ENCODE measurements around the gene ANKFY1.

The ANKFY1 gene

GRCh38 chr17:4185656-4186055 lies 78.1 kb downstream of the ANKFY1 start (continued):
- TF ChIP-seq, protein P1, sequence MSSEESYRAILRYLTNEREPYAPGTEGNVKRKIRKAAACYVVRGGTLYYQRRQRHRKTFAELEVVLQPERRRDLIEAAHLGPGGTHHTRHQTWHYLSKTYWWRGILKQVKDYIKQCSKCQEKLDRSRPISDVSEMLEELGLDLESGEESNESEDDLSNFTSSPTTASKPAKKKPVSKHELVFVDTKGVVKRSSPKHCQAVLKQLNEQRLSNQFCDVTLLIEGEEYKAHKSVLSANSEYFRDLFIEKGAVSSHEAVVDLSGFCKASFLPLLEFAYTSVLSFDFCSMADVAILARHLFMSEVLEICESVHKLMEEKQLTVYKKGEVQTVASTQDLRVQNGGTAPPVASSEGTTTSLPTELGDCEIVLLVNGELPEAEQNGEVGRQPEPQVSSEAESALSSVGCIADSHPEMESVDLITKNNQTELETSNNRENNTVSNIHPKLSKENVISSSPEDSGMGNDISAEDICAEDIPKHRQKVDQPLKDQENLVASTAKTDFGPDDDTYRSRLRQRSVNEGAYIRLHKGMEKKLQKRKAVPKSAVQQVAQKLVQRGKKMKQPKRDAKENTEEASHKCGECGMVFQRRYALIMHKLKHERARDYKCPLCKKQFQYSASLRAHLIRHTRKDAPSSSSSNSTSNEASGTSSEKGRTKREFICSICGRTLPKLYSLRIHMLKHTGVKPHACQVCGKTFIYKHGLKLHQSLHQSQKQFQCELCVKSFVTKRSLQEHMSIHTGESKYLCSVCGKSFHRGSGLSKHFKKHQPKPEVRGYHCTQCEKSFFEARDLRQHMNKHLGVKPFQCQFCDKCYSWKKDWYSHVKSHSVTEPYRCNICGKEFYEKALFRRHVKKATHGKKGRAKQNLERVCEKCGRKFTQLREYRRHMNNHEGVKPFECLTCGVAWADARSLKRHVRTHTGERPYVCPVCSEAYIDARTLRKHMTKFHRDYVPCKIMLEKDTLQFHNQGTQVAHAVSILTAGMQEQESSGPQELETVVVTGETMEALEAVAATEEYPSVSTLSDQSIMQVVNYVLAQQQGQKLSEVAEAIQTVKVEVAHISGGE (tag by site-specific recombination; conservative IDR thresholded peaks at IDR 0.05; ENCODE audit: low read depth) = no peak
- no peak for TF ChIP-seq SCRT2 (tag by site-specific recombination; IDR thresholded peaks at IDR 0.05)
- TF ChIP-seq ZNF48 (tag by site-specific recombination; IDR thresholded peaks at IDR 0.05) = no peak
- TF ChIP-seq ZNF658 (tag by site-specific recombination; IDR thresholded peaks at IDR 0.05) = no peak
- no peak for TF ChIP-seq PRDM2 (tag by site-specific recombination; IDR thresholded peaks at IDR 0.05; ENCODE audit: borderline replicate concordance)
- no peak for TF ChIP-seq ZNF610 (tag by site-specific recombination; IDR thresholded peaks at IDR 0.05; ENCODE audit: borderline replicate concordance)
- no peak for TF ChIP-seq MZF1 (tag by site-specific recombination; IDR thresholded peaks at IDR 0.05; ENCODE audit: borderline replicate concordance)

DNA sequence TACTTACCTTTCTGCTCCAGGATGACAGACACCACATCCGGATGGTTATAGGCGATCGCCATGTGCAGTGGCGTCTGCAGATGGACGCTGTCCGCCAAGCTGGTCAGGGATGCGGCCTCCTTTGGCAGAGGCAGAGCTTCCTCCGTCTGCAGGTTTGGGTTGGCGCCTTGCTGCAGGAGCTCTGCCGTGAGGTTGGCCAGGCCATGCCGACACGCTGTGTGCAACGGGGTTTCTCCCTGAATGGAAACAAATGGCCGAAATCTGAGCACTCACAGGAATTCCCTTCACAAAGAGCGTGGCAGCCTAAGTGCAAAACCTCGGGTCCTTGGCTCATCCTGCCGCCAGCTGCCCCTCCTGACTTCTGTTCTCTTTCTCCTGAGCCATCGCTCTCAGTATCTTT lies 79.0 kb downstream of the ANKFY1 start:
- H3K9me3 ChIP-seq (ENCODE audit: control insufficient read depth, insufficient read depth, low read depth, low read length) = no peaks in the 10 kb centered on the region
- no peak overlapping the region for H3K27ac ChIP-seq (ENCODE audit: extremely low read depth, low read depth, low read length)
- H3K4me3 ChIP-seq (ENCODE audit: low read depth, low read length) = no peak overlapping the region
- TF ChIP-seq KLF10 (tag by site-specific recombination; IDR thresholded peaks at IDR 0.05) (no peak), ZEB2 (tag by site-specific recombination; IDR thresholded peaks at IDR 0.05) (no peak), ZNF239 (tag by site-specific recombination; IDR thresholded peaks at IDR 0.05) (no peak), ZNF341 (tag by site-specific recombination; IDR thresholded peaks at IDR 0.05; ENCODE audit: low read depth) (no peak), KLF17 (tag by site-specific recombination; IDR thresholded peaks at IDR 0.05) (no peak), ZSCAN30 (tag by site-specific recombination; IDR thresholded peaks at IDR 0.05) (no peak), ZNF785 (tag by site-specific recombination; IDR thresholded peaks at IDR 0.05) (no peak), ZNF266 (tag by site-specific recombination; IDR thresholded peaks at IDR 0.05; ENCODE audit: low read depth) (no peak)
- TF ChIP-seq, protein P2, sequence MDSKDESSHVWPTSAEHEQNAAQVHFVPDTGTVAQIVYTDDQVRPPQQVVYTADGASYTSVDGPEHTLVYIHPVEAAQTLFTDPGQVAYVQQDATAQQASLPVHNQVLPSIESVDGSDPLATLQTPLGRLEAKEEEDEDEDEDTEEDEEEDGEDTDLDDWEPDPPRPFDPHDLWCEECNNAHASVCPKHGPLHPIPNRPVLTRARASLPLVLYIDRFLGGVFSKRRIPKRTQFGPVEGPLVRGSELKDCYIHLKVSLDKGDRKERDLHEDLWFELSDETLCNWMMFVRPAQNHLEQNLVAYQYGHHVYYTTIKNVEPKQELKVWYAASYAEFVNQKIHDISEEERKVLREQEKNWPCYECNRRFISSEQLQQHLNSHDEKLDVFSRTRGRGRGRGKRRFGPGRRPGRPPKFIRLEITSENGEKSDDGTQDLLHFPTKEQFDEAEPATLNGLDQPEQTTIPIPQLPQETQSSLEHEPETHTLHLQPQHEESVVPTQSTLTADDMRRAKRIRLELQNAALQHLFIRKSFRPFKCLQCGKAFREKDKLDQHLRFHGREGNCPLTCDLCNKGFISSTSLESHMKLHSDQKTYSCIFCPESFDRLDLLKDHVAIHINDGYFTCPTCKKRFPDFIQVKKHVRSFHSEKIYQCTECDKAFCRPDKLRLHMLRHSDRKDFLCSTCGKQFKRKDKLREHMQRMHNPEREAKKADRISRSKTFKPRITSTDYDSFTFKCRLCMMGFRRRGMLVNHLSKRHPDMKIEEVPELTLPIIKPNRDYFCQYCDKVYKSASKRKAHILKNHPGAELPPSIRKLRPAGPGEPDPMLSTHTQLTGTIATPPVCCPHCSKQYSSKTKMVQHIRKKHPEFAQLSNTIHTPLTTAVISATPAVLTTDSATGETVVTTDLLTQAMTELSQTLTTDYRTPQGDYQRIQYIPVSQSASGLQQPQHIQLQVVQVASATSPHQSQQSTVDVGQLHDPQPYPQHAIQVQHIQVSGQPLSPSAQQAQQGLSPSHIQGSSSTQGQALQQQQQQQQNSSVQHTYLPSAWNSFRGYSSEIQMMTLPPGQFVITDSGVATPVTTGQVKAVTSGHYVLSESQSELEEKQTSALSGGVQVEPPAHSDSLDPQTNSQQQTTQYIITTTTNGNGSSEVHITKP (tag by site-specific recombination; IDR thresholded peaks at IDR 0.05) = no peak
- TF ChIP-seq, protein P3, sequence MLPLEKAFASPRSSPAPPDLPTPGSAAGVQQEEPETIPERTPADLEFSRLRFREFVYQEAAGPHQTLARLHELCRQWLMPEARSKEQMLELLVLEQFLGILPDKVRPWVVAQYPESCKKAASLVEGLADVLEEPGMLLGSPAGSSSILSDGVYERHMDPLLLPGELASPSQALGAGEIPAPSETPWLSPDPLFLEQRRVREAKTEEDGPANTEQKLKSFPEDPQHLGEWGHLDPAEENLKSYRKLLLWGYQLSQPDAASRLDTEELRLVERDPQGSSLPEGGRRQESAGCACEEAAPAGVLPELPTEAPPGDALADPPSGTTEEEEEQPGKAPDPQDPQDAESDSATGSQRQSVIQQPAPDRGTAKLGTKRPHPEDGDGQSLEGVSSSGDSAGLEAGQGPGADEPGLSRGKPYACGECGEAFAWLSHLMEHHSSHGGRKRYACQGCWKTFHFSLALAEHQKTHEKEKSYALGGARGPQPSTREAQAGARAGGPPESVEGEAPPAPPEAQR (tag by site-specific recombination; IDR thresholded peaks at IDR 0.05) = no peak
- ChIA-PET POLR2A (no interaction called here), CTCF (interaction anchor here (1.3 to 1.4 kb wide), 2 partner anchors 38 to 228 kb away, joined by 3 to 4 read pairs; no protein-coding TSS in a partner anchor)
- H3K4me1 ChIP-seq (ENCODE audit: control insufficient read depth, insufficient read depth, low read length) = no peaks in the 10 kb centered on the region
- peaks cover 36 to 95% of the 10 kb centered on the region in 2 experiments for H3K36me3 ChIP-seq (ENCODE audit: control insufficient read depth in 2 of 2, insufficient read depth in 1 of 2, low read length in 2 of 2)

Data from HEK293 (cell line).